ENCODE results near the gene LOXL1.

- TF ChIP-seq CTCF (IDR thresholded peaks at IDR 0.05; ENCODE audit: borderline replicate concordance, extremely low read depth, low read length, poor library complexity, severe bottlenecking) (no peak), EZH2 (IDR thresholded peaks at IDR 0.05; ENCODE audit: borderline replicate concordance, low read depth, low read length, severe bottlenecking) (no peak)
Measured at GRCh38 chr15:73888224-73889041, 37.8 kb upstream of the LOXL1 start.
